NCI-H2107 treated with DMSO at 0.1 percent for 48 hours (cell line): ENCODE results near the gene CCR5AS.
"Not testable (repeated sequence)": the region's sequence is repeated elsewhere in the genome, so short reads cannot be mapped to it uniquely, and the experiment has no call there.

Source experiments
- DNase-seq: peaks from one replicate; lab custom pipeline; 2025; ENCODE audit not compliant: unreplicated experiment; lab: John Stamatoyannopoulos, UW

Gene CCR5AS

GRCh38 chr3:46406443-46406787 is 451 bp downstream of the CCR5AS start:
- DNase-seq: no peak

- DNase-seq: no peak
Measured at GRCh38 chr3:46405301-46406019, 1.4 kb downstream of the CCR5AS start.

- not testable (repeated sequence) for DNase-seq
Measured at GRCh38 chr3:46402902-46403301, 4.0 kb downstream of the CCR5AS start.

GRCh38 chr3:46401579-46401978 is 5.3 kb downstream of the CCR5AS start:
- DNase-seq: no peak

GRCh38 chr3:46400846-46401245 is 6.0 kb downstream of the CCR5AS start:
- DNase-seq: no peak

- no peak for DNase-seq
Measured at GRCh38 chr3:46400000-46400734, 6.7 kb downstream of the CCR5AS start.

- DNase-seq: no peak
Measured at GRCh38 chr3:46399557-46399956, 7.3 kb downstream of the CCR5AS start.

- no peak for DNase-seq
Measured at GRCh38 chr3:46399098-46399497, 7.8 kb downstream of the CCR5AS start.

- DNase-seq: no peak
Measured at GRCh38 chr3:46398186-46398955, 8.5 kb downstream of the CCR5AS start.

- DNase-seq: no peak
Measured at GRCh38 chr3:46397111-46397510, 9.8 kb downstream of the CCR5AS start.

GRCh38 chr3:46395766-46396530 is 10.9 kb downstream of the CCR5AS start:
- no peak for DNase-seq

- DNase-seq: no peak
Measured at GRCh38 chr3:46395210-46395661, 11.6 kb downstream of the CCR5AS start.

GRCh38 chr3:46393554-46394434 is 13.1 kb downstream of the CCR5AS start:
- DNase-seq: no peak

GRCh38 chr3:46393011-46393410 is 13.9 kb downstream of the CCR5AS start:
- DNase-seq: no peak

GRCh38 chr3:46391526-46391925 is 15.3 kb downstream of the CCR5AS start:
- DNase-seq: not testable (repeated sequence)

- no peak for DNase-seq
Measured at GRCh38 chr3:46389306-46389705, 17.6 kb downstream of the CCR5AS start.

GRCh38 chr3:46388847-46389246 is 18.0 kb downstream of the CCR5AS start:
- not testable (repeated sequence) for DNase-seq

- no peak for DNase-seq
Measured at GRCh38 chr3:46386205-46386604, 20.7 kb downstream of the CCR5AS start.

- no peak for DNase-seq
Measured at GRCh38 chr3:46383951-46384330, 22.9 kb downstream of the CCR5AS start.
